Spleen (tissue), 11 donors: ENCODE measurements around the gene RBBP6. TPM values are rescaled to one million over a fixed set of nuclear protein-coding genes. Genes with fewer than 3 reads are reported as not detected.
A peak's percentile ranks its signal among the peaks of the same experiment; 100 is the strongest.

Experiments used
- DNase-seq: peaks from one replicate; pipeline ENCODE4 v3.0.0-alpha.2; 2020
- H3K27ac ChIP-seq, 8 donors: fragments of 200-600 bp; sonication (generic) in 7 of 8; 1 replicate in 4 of 8; 2 replicates in 4 of 8; pipeline versions ENCODE4 v1.5.0 to v1.8.0; 2016 to 2021; ENCODE audit warnings: inconsistent platforms in 4 of 8, mild to moderate bottlenecking in 4 of 8, moderate library complexity in 1 of 8
- H3K27me3 ChIP-seq, 7 donors: fragments of 200-600 bp; sonication (generic) in 6 of 7; replicated peaks in 1 of 7; 1 replicate in 4 of 7; 2 replicates in 3 of 7; pipeline versions ENCODE4 v1.5.0 to v1.8.0; 2016 to 2021; ENCODE audit warnings: inconsistent platforms in 3 of 7, mild to moderate bottlenecking in 1 of 7
- H3K36me3 ChIP-seq, 6 donors: fragments of 200-600 bp; sonication (generic) in 5 of 6; 1 replicate in 4 of 6; 2 replicates in 2 of 6; pipeline versions ENCODE4 v1.5.0 to v1.8.0; 2016 to 2021; ENCODE audit warnings: inconsistent platforms in 2 of 6
- H3K4me1 ChIP-seq, 6 donors: fragments of 200-600 bp; sonication (generic) in 5 of 6; 1 replicate in 3 of 6; 2 replicates in 3 of 6; pipeline versions ENCODE4 v1.5.0 to v1.8.0; 2016 to 2021; ENCODE audit warnings: inconsistent platforms in 3 of 6
- H3K4me3 ChIP-seq, 8 donors: fragments of 200-600 bp; sonication (generic) in 7 of 8; 1 replicate in 4 of 8; 2 replicates in 4 of 8; pipeline versions ENCODE4 v1.5.0 to v1.8.0; 2016 to 2021; ENCODE audit warnings: inconsistent platforms in 4 of 8, mild to moderate bottlenecking in 4 of 8, moderate library complexity in 2 of 8
- H3K9me3 ChIP-seq, 8 donors: fragments of 200-600 bp; sonication (generic) in 7 of 8; 1 replicate in 4 of 8; 2 replicates in 4 of 8; pipeline versions ENCODE4 v1.5.0 to v1.8.0; 2016 to 2021; ENCODE audit warnings: inconsistent platforms in 4 of 8
- CTCF ChIP-seq, 11 experiments: fragments of 200-600 bp in 7 of 11; fragments of 450-650 bp in 4 of 11; sonication (generic) in 4 of 11; IDR thresholded peaks in 8 of 11; conservative IDR thresholded peaks in 3 of 11; 1 replicate in 7 of 11; 2 replicates in 4 of 11; pipeline versions ENCODE4 v1.4.0 to v1.8.0; 2016 to 2021; ENCODE audit warnings: antibody characterized with exemption in 11 of 11, inconsistent platforms in 4 of 11, mild to moderate bottlenecking in 1 of 11
- POLR2A ChIP-seq, 3 donors: fragments of 450-650 bp; IDR thresholded peaks; one replicate each; pipeline ENCODE4 v1.5.1; 2017; ENCODE audit warnings: antibody characterized with exemption in 3 of 3, mild to moderate bottlenecking in 1 of 3
- POLR2AphosphoS5 ChIP-seq, 3 donors: sonication (generic); formaldehyde crosslinking; IDR thresholded peaks; one replicate each; pipeline ENCODE4 v1.5.1; 2017; ENCODE audit warnings: antibody characterized with exemption in 3 of 3
- WGBS, 5 donors: extraction: QIAGEN DNeasy Blood & Tissue Kit in 3 of 5; methylation state at CpG; one replicate each; pipeline versions ENCODE4 v1.1.5 to v1.1.7; 2013 to 2018; 5-methylcytosine and 5-hydroxymethylcytosine counted together
- intact Hi-C: fragments of 100-400 bp; cut with DNase I; formaldehyde crosslinking; loops from one replicate; pipeline ENCODE4 v1.15.0; 2023; ENCODE audit warnings: low total_unique reads
- polyA plus RNA-seq, 3 donors: library from polyadenylated mRNA; stranded (reverse); fragments of 200-250 nt; gene quantifications; one replicate each; pipeline ENCODE4 v1.2.1, GENCODE V29; 2013
- total RNA-seq, 7 donors: library from RNA; depleted of rRNA in 3 of 7; stranded (reverse); fragments of >200 nt in 3 of 7; fragmentation: NEBNext Ultra II Directional in 4 of 7; extraction: Animal tissue kit (Norgen Biotek cat#: 25700) in 4 of 7; gene quantifications; one replicate each; pipeline versions ENCODE4 v1.1.0 to v1.2.1, GENCODE V29; 2016 to 2021
- donor health status: healthy with polysubstance abuse.
- donor health status: DM: no; HTN: no; CAD: no; lungs with moderate emphysema.
- donor health status: DM: no; HTN: no; CAD: no.
- donor health status: Bipolar disorder and iron deficiency.
- donor health status: healthy.
- donor health status: DM: no; HTN: no; CAD: no.
- donor health status: DM: yes; HTN: yes; CAD: no.

Gene RBBP6
- total and polyA plus RNA-seq, 10 donors: 34.3 to 83.9 (median 66.4) TPM

GRCh38 chr16:24562811-24563210 is 23.4 kb downstream of the RBBP6 start:
- H3K27me3 ChIP-seq: no peaks in the 10 kb centered on the region
- H3K27ac ChIP-seq: no peak overlapping the region
- H3K36me3 ChIP-seq: peaks cover 9 to 100% (median 91%) of the 10 kb centered on the region in 6 donors
- TF ChIP-seq POLR2AphosphoS5 (IDR thresholded peaks at IDR 0.05): no peak
- no peak for TF ChIP-seq POLR2A (IDR thresholded peaks at IDR 0.05)
- no peak for TF ChIP-seq CTCF (IDR thresholded peaks at IDR 0.05 in 8 of 11, conservative IDR thresholded peaks at IDR 0.05 in 3 of 11)
- H3K4me3 ChIP-seq: no peak overlapping the region
- DNase-seq: no peak
- H3K4me1 ChIP-seq: no peaks in the 10 kb centered on the region
- intact Hi-C loops: loop anchor here (10.0 kb wide), 1 partner anchor 252 kb away; no protein-coding TSS in a partner anchor
- no peaks in the 10 kb centered on the region for H3K9me3 ChIP-seq

- no peak for DNase-seq
- no peaks in the 10 kb centered on the region for H3K4me1 ChIP-seq
- peaks cover 0 to 20% (median 2%) of the 10 kb centered on the region in 8 donors for H3K9me3 ChIP-seq
- H3K4me3 ChIP-seq: no peak overlapping the region
- H3K27ac ChIP-seq: no peak overlapping the region
- WGBS, 5 donors: 83 to 97% (median 91%) methylated on average over 4 of the region's 4 CpGs
- peaks cover 9 to 95% (median 85%) of the 10 kb centered on the region in 6 donors for H3K36me3 ChIP-seq
- TF ChIP-seq POLR2A (IDR thresholded peaks at IDR 0.05) (no peak), POLR2AphosphoS5 (IDR thresholded peaks at IDR 0.05) (no peak), CTCF (IDR thresholded peaks at IDR 0.05 in 8 of 11, conservative IDR thresholded peaks at IDR 0.05 in 3 of 11) (no peak)
- intact Hi-C loops: loop anchor here (10.0 kb wide), 1 partner anchor 246 kb away; no protein-coding TSS in a partner anchor
- no peaks in the 10 kb centered on the region for H3K27me3 ChIP-seq
Observed at GRCh38 chr16:24568392-24568791, 29.0 kb downstream of the RBBP6 start.

GRCh38 chr16:24571096-24571495 is 31.7 kb downstream of the RBBP6 start:
- 76 to 87% (median 83%) methylated on average over 6 of the region's 6 CpGs for WGBS, 5 donors
- intact Hi-C loops: no loop called here
- peaks cover 0 to 35% (median 7%) of the 10 kb centered on the region in 8 donors for H3K9me3 ChIP-seq
- no peak overlapping the region for H3K4me3 ChIP-seq
- H3K4me1 ChIP-seq: no peaks in the 10 kb centered on the region
- H3K27ac ChIP-seq: no peak overlapping the region
- peaks cover 6 to 68% (median 59%) of the 10 kb centered on the region in 6 donors for H3K36me3 ChIP-seq
- no peak for TF ChIP-seq CTCF (IDR thresholded peaks at IDR 0.05 in 8 of 11, conservative IDR thresholded peaks at IDR 0.05 in 3 of 11)
- TF ChIP-seq POLR2AphosphoS5 (IDR thresholded peaks at IDR 0.05): no peak
- TF ChIP-seq POLR2A (IDR thresholded peaks at IDR 0.05): no peak
- DNase-seq: no peak
- H3K27me3 ChIP-seq: no peaks in the 10 kb centered on the region

GRCh38 chr16:24572069-24572468 is 32.7 kb downstream of the RBBP6 start:
- TF ChIP-seq CTCF (IDR thresholded peaks at IDR 0.05 in 8 of 11, conservative IDR thresholded peaks at IDR 0.05 in 3 of 11) (no peak), POLR2AphosphoS5 (IDR thresholded peaks at IDR 0.05) (peak in 2 of 3 donors; percentile 13 to 14), POLR2A (IDR thresholded peaks at IDR 0.05) (no peak)
- Histone ChIP-seq H3K4me1 (no peaks in the 10 kb centered on the region), H3K4me3 (no peak overlapping the region), H3K27me3 (no peaks in the 10 kb centered on the region), H3K27ac (no peak overlapping the region), H3K36me3 (peaks cover 4 to 58% (median 50%) of the 10 kb centered on the region in 6 donors), H3K9me3 (peaks cover 0 to 35% (median 7%) of the 10 kb centered on the region in 8 donors)
- 92 to 100% (median 97%) methylated on average over 2 of the region's 2 CpGs for WGBS, 5 donors
- intact Hi-C loops: no loop called here
- no peak for DNase-seq
